Transverse colon (tissue), 4 donors: Measurements from ENCODE around the gene PI4KA. TPM values are rescaled to one million over a fixed set of nuclear protein-coding genes. Genes with fewer than 3 reads are reported as not detected.
"Not testable (repeated sequence)": the region's sequence is repeated elsewhere in the genome, so short reads cannot be mapped to it uniquely, and the experiment has no call there.

Experiments used
- DNase-seq: peaks from one replicate; pipeline ENCODE4 v3.0.0-alpha.2; 2019
- H3K27ac ChIP-seq, 4 donors: fragments of 200-600 bp; sonication (generic); 2 replicates each; pipeline ENCODE4 v1.5.1; 2016 to 2018; ENCODE audit warnings: inconsistent platforms in 4 of 4
- H3K27me3 ChIP-seq: fragments of 200-600 bp; sonication (generic); 2 replicates; pipeline ENCODE4 v1.5.1; 2017; ENCODE audit warnings: inconsistent platforms
- H3K36me3 ChIP-seq, 4 donors: fragments of 200-600 bp; sonication (generic); 2 replicates each; pipeline ENCODE4 v1.5.1; 2017 to 2019; ENCODE audit warnings: inconsistent platforms in 4 of 4
- H3K4me1 ChIP-seq, 4 donors: fragments of 200-600 bp; sonication (generic); 2 replicates each; pipeline ENCODE4 v1.5.1; 2017 to 2020; ENCODE audit warnings: inconsistent platforms in 4 of 4
- H3K4me3 ChIP-seq, 4 donors: fragments of 200-600 bp; sonication (generic); 1 replicate in 1 of 4; 2 replicates in 3 of 4; pipeline versions ENCODE4 v1.5.1 to v1.6.1; 2017 to 2019; ENCODE audit warnings: inconsistent platforms in 4 of 4
- H3K9me3 ChIP-seq, 2 donors: fragments of 200-600 bp; sonication (generic); 2 replicates each; pipeline ENCODE4 v1.5.1; 2017 to 2019; ENCODE audit warnings: inconsistent platforms in 2 of 2
- WGBS, 2 donors: methylation state at CpG; one replicate each; pipeline ENCODE4 v1.1.5; 2018; ENCODE audit warnings: low coverage in 1 of 2; 5-methylcytosine and 5-hydroxymethylcytosine counted together
- in situ Hi-C, 4 donors: fragments of 200-750 bp; cut with MboI; loops; one replicate each; pipeline versions ENCODE4 v1.15.0 to v1.15.1; 2017; ENCODE audit warnings: low sequenced_read_pairs in 3 of 4, low pct_ligation_motif_present in 1 of 4, low pct_unique_long_range_greater_than_20kb in 1 of 4
- intact Hi-C: fragments of 100-400 bp; cut with DNase I; formaldehyde crosslinking; loops from one replicate; pipeline ENCODE4 v1.15.1; 2023; ENCODE audit warnings: low total_unique reads
- total RNA-seq, 4 donors: library from RNA; depleted of rRNA; stranded (reverse); fragments of >200 nt; gene quantifications; one replicate each; pipeline ENCODE4 v1.1.0, GENCODE V29; 2016
- TF ChIP-seq, protein P1 (sequence below), 5 experiments: fragments of 200-600 bp in 3 of 5; fragments of 450-650 bp in 2 of 5; sonication (generic) in 3 of 5; IDR thresholded peaks; 1 replicate in 2 of 5; 2 replicates in 3 of 5; pipeline ENCODE4 v1.5.1; 2016 to 2017; ENCODE audit warnings: antibody characterized with exemption in 5 of 5, inconsistent platforms in 3 of 5, mild to moderate bottlenecking in 2 of 5, moderate library complexity in 1 of 5

Gene PI4KA
- total RNA-seq, 4 donors from 2014 or later = 90.8 to 126 (median 109) TPM

DNA sequence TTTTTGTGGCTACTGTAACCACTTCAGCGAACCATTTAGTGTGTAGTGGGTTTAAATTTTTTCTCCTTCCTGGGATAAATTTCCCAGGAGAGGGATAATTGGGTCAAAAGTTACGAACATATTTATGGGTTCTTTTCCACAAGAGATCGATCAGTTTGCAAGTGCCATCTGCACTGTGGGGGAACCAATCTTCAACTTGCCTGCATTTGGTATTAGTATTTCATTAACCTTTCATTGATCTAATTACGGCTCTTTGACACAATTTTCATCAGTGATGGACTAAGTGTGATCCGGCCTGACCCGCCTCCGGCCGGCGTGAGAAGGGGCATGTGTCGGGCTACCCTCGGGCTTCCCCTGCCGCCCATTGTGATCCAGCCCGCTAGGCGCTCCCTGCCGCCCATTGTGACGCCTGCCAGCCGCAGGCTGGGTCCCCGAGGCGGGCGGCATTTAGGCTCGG, 156.9 kb downstream of the PI4KA start:
- in situ Hi-C loops = loop anchor here in 1 of 4 donors (25.0 kb wide), 1 partner anchor 114 kb away; no protein-coding TSS in a partner anchor
- H3K27me3 ChIP-seq, H3K36me3 ChIP-seq, H3K9me3 ChIP-seq, intact Hi-C loops, DNase-seq: not testable (repeated sequence)
- WGBS, 2 donors = 13 to 24% methylated on average over 3 to 13 of the region's 21 CpGs
- Histone ChIP-seq H3K4me3 (peak overlapping the region in 3 of 4 donors; percentile 45 to 58 (median 46)), H3K27ac (peak overlapping the region; percentile 81 to 91 (median 85)), H3K4me1 (peaks cover 5 to 15% (median 11%) of the 10 kb centered on the region in 4 donors)

DNA sequence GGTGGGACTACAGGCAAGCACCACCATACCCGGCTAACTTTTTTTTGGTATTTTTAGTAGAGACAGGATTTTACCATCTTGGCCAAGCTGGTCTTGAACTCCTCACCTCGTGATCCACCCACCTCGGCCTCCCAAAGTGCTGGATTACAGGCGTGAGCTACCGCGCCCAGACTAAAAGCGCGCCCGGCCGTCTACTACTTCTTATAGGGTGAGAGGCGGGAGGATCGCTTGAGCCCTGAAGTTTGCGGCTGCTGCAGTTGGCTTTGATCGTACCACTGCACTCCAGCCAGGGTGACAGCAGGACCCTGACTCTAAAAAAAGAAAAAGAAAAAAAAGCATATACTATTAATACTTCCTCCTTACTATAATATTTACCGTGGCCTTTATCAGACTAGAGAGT, 158.3 kb downstream of the PI4KA start:
- H3K9me3 ChIP-seq, H3K4me3 ChIP-seq, intact Hi-C loops, H3K27me3 ChIP-seq, H3K36me3 ChIP-seq, DNase-seq, H3K27ac ChIP-seq: not testable (repeated sequence)
- 83 to 86% methylated on average over 1 to 15 of the region's 15 CpGs for WGBS, 2 donors
- in situ Hi-C loops = loop anchor here in 1 of 4 donors (25.0 kb wide), 1 partner anchor 113 kb away; no protein-coding TSS in a partner anchor
- peaks cover 5 to 15% (median 11%) of the 10 kb centered on the region in 4 donors for H3K4me1 ChIP-seq

DNA sequence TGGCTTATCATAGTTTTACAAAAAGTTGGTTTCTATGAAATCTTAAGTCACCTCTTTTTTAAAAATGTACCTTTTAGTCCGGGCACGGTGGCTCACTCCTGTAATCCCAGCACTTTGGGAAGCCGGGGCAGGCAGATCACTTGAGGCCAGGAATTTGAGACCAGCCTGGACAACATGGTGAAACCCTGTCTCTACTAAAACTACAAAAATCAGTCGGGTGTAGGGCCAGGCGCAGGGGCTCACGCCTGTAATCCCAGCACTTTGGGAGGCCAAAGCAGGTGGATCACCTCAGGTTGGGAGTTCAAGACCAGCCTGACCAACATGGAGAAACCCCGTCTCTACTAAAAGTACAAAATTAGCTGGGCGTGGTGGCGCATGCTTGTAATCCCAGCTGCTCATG, 158.8 kb downstream of the PI4KA start:
- in situ Hi-C loops = loop anchor here in 1 of 4 donors (25.0 kb wide), 1 partner anchor 113 kb away; no protein-coding TSS in a partner anchor
- not testable (repeated sequence) for H3K36me3 ChIP-seq
- WGBS, 2 donors = 89% methylated on average over 9 of the region's 9 CpGs; no CpG with 5 or more reads in 1 of the 2 donors

DNA sequence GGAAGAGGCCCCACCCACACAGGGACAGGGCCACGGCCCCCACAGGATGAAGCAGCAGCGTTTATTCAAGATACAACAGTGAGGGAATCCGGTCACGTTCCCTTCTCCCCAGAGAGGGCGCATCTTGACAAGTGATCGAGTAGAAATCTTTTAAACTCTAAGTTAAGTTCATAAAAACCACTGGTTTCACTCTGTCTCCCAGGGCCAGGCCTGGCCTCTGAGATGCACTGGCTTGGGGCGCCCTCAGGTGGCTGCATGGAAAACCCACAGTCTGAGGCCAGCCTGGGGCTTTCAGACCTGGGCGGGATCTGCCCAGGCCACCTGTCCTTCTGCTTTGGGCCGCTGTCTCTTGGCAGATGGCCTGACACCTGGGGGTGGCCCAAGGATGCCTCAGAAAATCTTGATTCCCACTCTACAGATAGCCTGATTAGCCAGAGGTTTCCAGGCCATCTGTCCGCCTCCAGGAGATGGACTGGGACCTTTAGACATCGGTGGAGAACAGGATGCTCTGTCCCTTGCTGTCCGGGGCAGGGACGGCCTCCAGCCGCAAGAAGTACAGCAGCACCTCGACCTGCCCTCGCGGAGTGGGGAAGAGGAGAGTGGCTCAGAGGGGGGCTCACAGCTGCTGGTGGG, 161.0 kb downstream of the PI4KA start:
- WGBS, 2 donors = 10% methylated on average over 10 of the region's 17 CpGs; no CpG with 5 or more reads in 1 of the 2 donors
- in situ Hi-C loops, H3K36me3 ChIP-seq, H3K4me3 ChIP-seq, H3K9me3 ChIP-seq, H3K27me3 ChIP-seq, H3K4me1 ChIP-seq: not testable (repeated sequence)
- H3K27ac ChIP-seq = peak overlapping the region in 2 of 4 donors; percentile 76 to 77
- intact Hi-C loops = loop anchor here (5.0 kb wide), 1 partner anchor 280 kb away; no protein-coding TSS in a partner anchor
- TF ChIP-seq, protein P1, sequence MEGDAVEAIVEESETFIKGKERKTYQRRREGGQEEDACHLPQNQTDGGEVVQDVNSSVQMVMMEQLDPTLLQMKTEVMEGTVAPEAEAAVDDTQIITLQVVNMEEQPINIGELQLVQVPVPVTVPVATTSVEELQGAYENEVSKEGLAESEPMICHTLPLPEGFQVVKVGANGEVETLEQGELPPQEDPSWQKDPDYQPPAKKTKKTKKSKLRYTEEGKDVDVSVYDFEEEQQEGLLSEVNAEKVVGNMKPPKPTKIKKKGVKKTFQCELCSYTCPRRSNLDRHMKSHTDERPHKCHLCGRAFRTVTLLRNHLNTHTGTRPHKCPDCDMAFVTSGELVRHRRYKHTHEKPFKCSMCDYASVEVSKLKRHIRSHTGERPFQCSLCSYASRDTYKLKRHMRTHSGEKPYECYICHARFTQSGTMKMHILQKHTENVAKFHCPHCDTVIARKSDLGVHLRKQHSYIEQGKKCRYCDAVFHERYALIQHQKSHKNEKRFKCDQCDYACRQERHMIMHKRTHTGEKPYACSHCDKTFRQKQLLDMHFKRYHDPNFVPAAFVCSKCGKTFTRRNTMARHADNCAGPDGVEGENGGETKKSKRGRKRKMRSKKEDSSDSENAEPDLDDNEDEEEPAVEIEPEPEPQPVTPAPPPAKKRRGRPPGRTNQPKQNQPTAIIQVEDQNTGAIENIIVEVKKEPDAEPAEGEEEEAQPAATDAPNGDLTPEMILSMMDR (IDR thresholded peaks at IDR 0.05) = peak in 4 of 5 experiments; percentile 24 to 85 (median 71)
- DNase-seq = peak; percentile 89

More for the DNA sequence above, 158.8 kb downstream of the PI4KA start:
- peaks cover 5 to 15% (median 11%) of the 10 kb centered on the region in 4 donors for H3K4me1 ChIP-seq
- not testable (repeated sequence) for H3K4me3 ChIP-seq, H3K9me3 ChIP-seq, H3K27me3 ChIP-seq, DNase-seq, H3K27ac ChIP-seq
- intact Hi-C loops = loop anchor here (5.0 kb wide), 1 partner anchor 283 kb away; no protein-coding TSS in a partner anchor

DNA sequence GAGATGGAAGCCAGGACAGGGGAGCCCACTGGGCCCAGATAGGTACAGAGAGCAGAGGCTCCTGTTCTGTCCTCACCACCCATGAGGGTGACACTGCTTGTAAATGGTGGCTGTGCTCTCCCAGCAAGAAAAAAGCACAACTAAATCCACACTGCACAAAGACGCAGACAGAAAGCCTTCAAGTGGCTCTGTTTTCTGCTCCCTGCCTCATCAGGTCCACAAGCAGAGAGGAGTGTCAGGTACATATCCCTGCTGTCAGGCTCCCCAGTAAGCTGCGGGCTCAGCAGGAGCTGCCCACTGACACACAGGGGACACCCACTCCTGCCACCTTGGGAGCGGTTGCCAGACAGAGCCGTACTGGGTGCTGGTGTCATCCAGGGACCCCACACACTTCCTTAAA, 162.6 kb downstream of the PI4KA start:
- H3K4me1 ChIP-seq, H3K9me3 ChIP-seq, H3K27ac ChIP-seq, in situ Hi-C loops, H3K4me3 ChIP-seq, DNase-seq, H3K27me3 ChIP-seq, H3K36me3 ChIP-seq: not testable (repeated sequence)
- 100% methylated on average over 2 of the region's 4 CpGs; no CpG with 5 or more reads in 1 of the 2 donors for WGBS, 2 donors
- intact Hi-C loops = loop anchor here (5.0 kb wide), 1 partner anchor 279 kb away; no protein-coding TSS in a partner anchor

DNA sequence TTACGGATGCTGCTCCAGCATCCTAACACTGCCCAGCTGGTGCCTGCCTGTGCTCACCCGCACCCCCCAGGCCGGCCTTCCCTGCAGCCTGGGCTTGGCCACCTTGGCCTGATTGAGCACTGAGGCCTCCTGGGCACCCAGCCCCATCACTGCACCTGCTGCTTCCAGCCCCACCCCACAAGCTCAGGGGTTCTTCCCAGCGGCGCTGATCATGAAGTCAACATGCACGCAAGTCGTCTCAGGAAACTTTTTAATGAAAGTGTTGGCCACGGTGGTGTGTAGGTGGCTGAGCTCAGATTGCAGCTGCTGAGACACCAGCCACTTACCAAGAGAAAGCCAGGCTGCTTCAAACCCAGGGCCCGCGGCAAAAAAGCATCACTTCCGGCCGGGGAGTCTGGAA, 163.4 kb downstream of the PI4KA start:
- H3K27me3 ChIP-seq, H3K4me3 ChIP-seq, H3K4me1 ChIP-seq, H3K36me3 ChIP-seq, H3K9me3 ChIP-seq, in situ Hi-C loops, DNase-seq, H3K27ac ChIP-seq: not testable (repeated sequence)
- no CpG with 5 or more reads among the region's 12 CpGs for WGBS, 2 donors
- intact Hi-C loops = loop anchor here (5.0 kb wide), 1 partner anchor 278 kb away; no protein-coding TSS in a partner anchor

DNA sequence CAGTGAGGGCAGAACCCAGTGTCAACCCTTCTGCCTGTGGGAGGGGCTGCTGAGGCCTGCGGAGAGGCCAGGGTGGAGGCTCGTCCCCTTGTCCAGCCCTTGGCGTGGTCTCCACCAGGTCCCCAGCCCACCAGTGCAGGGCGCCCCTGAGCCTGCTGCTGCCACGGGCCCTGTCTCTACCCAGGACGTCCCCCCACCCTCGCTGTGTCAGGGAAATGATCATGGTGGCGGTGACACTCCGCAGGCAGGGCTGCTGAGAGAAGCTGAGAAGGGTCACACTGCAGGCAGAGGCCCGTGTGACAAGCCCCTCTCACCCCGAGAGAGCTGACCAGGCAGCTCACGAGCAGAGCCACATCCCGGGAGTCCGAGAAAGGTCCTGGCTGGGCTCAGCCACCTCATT, 164.4 kb downstream of the PI4KA start:
- H3K4me3 ChIP-seq, intact Hi-C loops, H3K27me3 ChIP-seq, H3K27ac ChIP-seq, DNase-seq, in situ Hi-C loops, H3K36me3 ChIP-seq, H3K9me3 ChIP-seq, H3K4me1 ChIP-seq: not testable (repeated sequence)
- WGBS, 2 donors = no CpG with 5 or more reads among the region's 14 CpGs

DNA sequence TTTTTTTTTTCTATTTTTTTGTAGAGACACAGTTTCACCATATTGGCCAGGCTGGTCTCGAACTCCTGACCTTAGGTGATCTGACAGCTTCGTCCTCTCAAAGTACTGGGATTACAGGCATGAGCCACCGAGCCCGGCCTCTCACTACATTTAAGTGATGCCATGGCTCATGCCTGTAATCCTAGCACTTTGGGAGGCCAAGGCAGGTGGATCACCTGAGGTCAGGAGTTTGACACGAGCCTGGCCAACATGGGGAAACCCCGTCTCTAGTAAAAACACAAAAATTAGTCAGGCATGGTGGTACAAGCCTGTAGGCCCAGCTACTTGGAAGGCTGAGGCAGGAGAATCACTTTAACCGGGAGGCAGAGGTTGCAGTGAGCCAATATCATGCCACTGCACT, 165.7 kb downstream of the PI4KA start:
- in situ Hi-C loops, DNase-seq, H3K27me3 ChIP-seq, intact Hi-C loops, H3K9me3 ChIP-seq, H3K4me3 ChIP-seq, H3K27ac ChIP-seq, H3K4me1 ChIP-seq, H3K36me3 ChIP-seq: not testable (repeated sequence)
- WGBS, 2 donors = 83 to 100% methylated on average over 1 to 7 of the region's 7 CpGs

DNA sequence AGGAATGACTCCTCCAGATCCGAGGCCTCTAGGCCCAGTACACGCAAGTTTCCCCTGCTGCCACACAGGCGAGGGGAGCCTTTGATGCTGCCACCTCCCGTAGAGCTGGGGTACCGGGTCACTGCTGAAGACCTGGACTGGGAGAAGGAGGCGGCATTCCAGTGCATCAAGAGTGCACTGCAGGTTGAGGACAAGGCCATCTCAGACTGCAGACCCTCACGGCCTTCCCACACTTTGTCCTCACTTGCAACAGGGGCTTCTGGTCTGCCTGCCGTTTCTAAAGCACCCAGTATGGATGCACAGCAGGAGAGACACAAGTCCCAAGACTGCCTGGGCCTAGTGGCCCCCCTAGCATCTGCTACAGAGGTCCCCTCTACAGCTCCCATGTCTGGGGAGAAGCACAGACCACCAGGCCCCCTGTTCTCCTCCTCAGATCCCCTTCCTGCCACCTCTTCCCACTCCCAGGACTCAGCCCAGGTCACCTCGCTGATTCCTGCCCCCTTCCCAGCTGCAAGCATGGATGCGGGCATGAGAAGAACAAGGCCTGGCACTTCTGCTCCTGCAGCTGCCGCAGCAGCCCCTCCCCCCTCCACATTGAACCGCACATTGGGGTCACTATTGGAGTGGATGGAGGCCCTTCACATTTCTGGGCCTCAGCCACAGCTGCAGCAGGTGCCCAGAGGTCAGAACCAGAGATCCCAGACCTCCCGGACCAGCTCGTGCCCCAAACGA, 167.9 kb downstream of the PI4KA start:
- H3K4me3 ChIP-seq, H3K27ac ChIP-seq, H3K9me3 ChIP-seq, intact Hi-C loops, H3K27me3 ChIP-seq, H3K36me3 ChIP-seq, in situ Hi-C loops, H3K4me1 ChIP-seq, DNase-seq: not testable (repeated sequence)
- WGBS, 2 donors = 87 to 98% methylated on average over 3 to 13 of the region's 15 CpGs
